Epithelial cell of proximal tubule (primary cell): ENCODE measurements around the gene HS6ST2. TPM values are rescaled to one million over a fixed set of nuclear protein-coding genes. Genes with fewer than 3 reads are reported as not detected.

Experiments
- DNase-seq: peaks from one replicate; pipeline ENCODE4 v3.0.0-alpha.2; 2011; ENCODE audit warnings: low read depth
- H3K4me3 ChIP-seq: 2 replicates; pipeline ENCODE4 v1.5.1; 2011; ENCODE audit warnings: low read depth, mild to moderate bottlenecking, low read length
- CTCF ChIP-seq: conservative IDR thresholded peaks from 2 replicates; pipeline ENCODE4 v1.5.1; 2012; ENCODE audit warnings: low read depth, mild to moderate bottlenecking, low read length
- total RNA-seq: library from RNA; depleted of rRNA; stranded (reverse); fragments of >200 nt; gene quantifications from 2 replicates; pipeline ENCODE4 v1.2.3, GENCODE V29; 2015

HS6ST2 gene
- total RNA-seq, 1 donor from 2014 or later: 9.2 TPM

GRCh38 chrX:132623942-132624341, 334.5 kb downstream of the HS6ST2 start:
- no peak for DNase-seq
- H3K4me3 ChIP-seq: no peak overlapping the region
- TF ChIP-seq CTCF: no peak

GRCh38 chrX:132623300-132623699, 335.1 kb downstream of the HS6ST2 start:
- TF ChIP-seq CTCF: no peak
- no peak for DNase-seq
- no peak overlapping the region for H3K4me3 ChIP-seq

- TF ChIP-seq CTCF: no peak
- no peak overlapping the region for H3K4me3 ChIP-seq
- no peak for DNase-seq
Observed at GRCh38 chrX:132622130-132622529, 336.3 kb downstream of the HS6ST2 start.

- no peak for TF ChIP-seq CTCF
- no peak for DNase-seq
- H3K4me3 ChIP-seq: no peak overlapping the region
Observed at GRCh38 chrX:132618810-132619209, 339.6 kb downstream of the HS6ST2 start.

- H3K4me3 ChIP-seq: no peak overlapping the region
- no peak for DNase-seq
- peak; percentile 63 for TF ChIP-seq CTCF
Observed at GRCh38 chrX:132615391-132616131, 342.9 kb downstream of the HS6ST2 start.

GRCh38 chrX:132614297-132614696, 344.1 kb downstream of the HS6ST2 start:
- H3K4me3 ChIP-seq: no peak overlapping the region
- peak; percentile 53 for TF ChIP-seq CTCF
- DNase-seq: no peak

- TF ChIP-seq CTCF: no peak
- H3K4me3 ChIP-seq: no peak overlapping the region
- DNase-seq: no peak
Observed at GRCh38 chrX:132613801-132614200, 344.6 kb downstream of the HS6ST2 start.
